HepG2 (cell line): ENCODE measurements around the gene PRDX3. TPM values are rescaled to one million over a fixed set of nuclear protein-coding genes. Genes with fewer than 3 reads are reported as not detected.

Experiments
- GFI1 ChIP-seq: sonication (generic); formaldehyde crosslinking; IDR thresholded peaks from 2 replicates; pipeline ENCODE4 v1.5.0; 2020; ENCODE audit warnings: missing genetic modification reagents, mild to moderate bottlenecking, borderline replicate concordance
- MATR3 ChIP-seq: sonication (generic); formaldehyde crosslinking; IDR thresholded peaks from 2 replicates; pipeline ENCODE4 v1.4.0; 2020; ENCODE audit warnings: missing genetic modification reagents
- PRPF4 ChIP-seq: fragments of 200-400 bp; formaldehyde crosslinking; IDR thresholded peaks from 2 replicates; pipeline ENCODE4 v1.6.1; 2016; ENCODE audit warnings: low read length, low read depth; ENCODE audit not compliant: poor library complexity, severe bottlenecking
- SCMH1 ChIP-seq: sonication (generic); formaldehyde crosslinking; IDR thresholded peaks from 2 replicates; pipeline ENCODE4 v1.9.0; 2021; ENCODE audit warnings: missing genetic modification reagents, mild to moderate bottlenecking, borderline replicate concordance
- ZNF143 ChIP-seq: sonication (generic); formaldehyde crosslinking; IDR thresholded peaks from 2 replicates; pipeline ENCODE4 v1.4.0; 2020; ENCODE audit warnings: missing genetic modification reagents
- ZNF562 ChIP-seq: sonication (generic); formaldehyde crosslinking; IDR thresholded peaks from 2 replicates; pipeline ENCODE4 v1.8.0; 2022; ENCODE audit warnings: missing genetic modification reagents, borderline replicate concordance
- ZNF652 ChIP-seq: IDR thresholded peaks from 2 replicates; pipeline ENCODE4 v1.6.1; 2016; ENCODE audit warnings: low read depth, borderline replicate concordance
- polyA plus RNA-seq, 8 experiments: library from polyadenylated mRNA; depleted of rRNA in 3 of 8; stranded (reverse) in 7 of 8; unstranded in 1 of 8; fragments of >200 nt; fragmentation: Illumina TruSeq in 4 of 8; extraction: Trizol in 4 of 8; gene quantifications; 2 replicates each; pipeline versions ENCODE4 v1.2.1 to v1.2.3, GENCODE V29; 2011 to 2016; ENCODE audit warnings: low read depth in 4 of 8, missing spikeins in 1 of 8, mixed read lengths in 1 of 8; ENCODE audit not compliant: insufficient read depth in 1 of 8
- total RNA-seq, 5 experiments: library from RNA; depleted of rRNA; stranded (reverse); fragments of >200 nt; fragmentation: Illumina TruSeq; extraction: Trizol; gene quantifications; 2 replicates each; pipeline ENCODE4 v1.2.3, GENCODE V29; 2016; ENCODE audit warnings: low read depth in 1 of 5
- TF ChIP-seq, protein P1 (sequence below): sonication (generic); formaldehyde crosslinking; IDR thresholded peaks from 2 replicates; pipeline ENCODE4 v1.4.0; 2020; ENCODE audit warnings: mild to moderate bottlenecking, missing genetic modification reagents
- TF ChIP-seq, protein P2 (sequence below): IDR thresholded peaks from 2 replicates; pipeline ENCODE4 v1.6.1; 2016; ENCODE audit warnings: mild to moderate bottlenecking
- TF ChIP-seq, protein P3 (sequence below): sonication (generic); formaldehyde crosslinking; IDR thresholded peaks from 2 replicates; pipeline ENCODE4 v1.9.0; 2021; ENCODE audit warnings: mild to moderate bottlenecking, missing genetic modification reagents
- TF ChIP-seq, protein P4 (sequence below): sonication (generic); formaldehyde crosslinking; IDR thresholded peaks from one replicate; pipeline ENCODE4 v1.5.1; 2020; ENCODE audit warnings: mild to moderate bottlenecking, missing genetic modification reagents; ENCODE audit errors: not compliant biosample characterization

PRDX3 gene
- total and polyA plus RNA-seq, 2 of the 13 experiments (the other 11 are each of a cell fraction or from before 2014, with no cell fraction given): 407 to 565 TPM

DNA sequence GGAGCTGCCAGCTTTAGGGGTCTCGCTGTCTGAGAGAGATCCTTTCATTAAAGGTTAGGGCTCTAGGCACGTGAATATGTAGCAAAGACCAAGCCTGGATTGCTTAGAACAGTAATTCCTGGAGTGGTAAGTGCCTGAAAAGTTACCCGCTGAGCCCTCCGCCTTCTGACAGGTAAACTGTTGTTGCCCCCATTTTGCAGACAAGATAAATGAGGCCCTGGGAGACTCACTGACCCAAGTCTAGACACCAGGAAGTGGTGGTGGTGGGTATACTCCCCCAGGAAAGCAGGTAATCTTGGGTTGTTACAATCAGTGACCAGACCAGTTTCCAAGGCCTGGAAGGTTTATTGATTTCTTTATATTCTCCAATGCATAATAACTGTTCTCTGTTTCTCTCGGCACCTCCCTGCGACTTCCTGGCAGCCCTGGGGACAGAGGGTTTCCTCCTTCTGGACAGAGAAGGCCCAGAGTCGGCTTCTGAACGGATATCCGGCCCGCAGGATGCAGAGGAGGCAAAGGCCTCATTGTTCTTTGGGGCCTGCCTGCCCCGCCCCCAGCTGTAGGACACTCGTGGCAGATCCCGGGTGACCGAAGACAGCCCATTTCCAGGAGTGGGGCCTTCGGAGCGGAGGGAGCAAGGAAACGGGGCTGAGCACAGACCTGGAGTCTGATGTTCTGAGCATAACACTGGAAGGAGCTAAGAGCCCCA, 27.4 kb upstream of the PRDX3 start (continued):
- TF ChIP-seq, protein P1, sequence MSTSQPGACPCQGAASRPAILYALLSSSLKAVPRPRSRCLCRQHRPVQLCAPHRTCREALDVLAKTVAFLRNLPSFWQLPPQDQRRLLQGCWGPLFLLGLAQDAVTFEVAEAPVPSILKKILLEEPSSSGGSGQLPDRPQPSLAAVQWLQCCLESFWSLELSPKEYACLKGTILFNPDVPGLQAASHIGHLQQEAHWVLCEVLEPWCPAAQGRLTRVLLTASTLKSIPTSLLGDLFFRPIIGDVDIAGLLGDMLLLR (CRISPR knock-in tag): no peak
- TF ChIP-seq MATR3 (CRISPR knock-in tag) (no peak), PRPF4 (no peak), SCMH1 (no peak), GFI1 (CRISPR knock-in tag) (no peak), ZNF562 (CRISPR knock-in tag) (no peak), ZNF652 (no peak), ZNF143 (CRISPR knock-in tag) (peak; percentile 38; the same call in 1 of the 2 replicates)
- TF ChIP-seq, protein P2, sequence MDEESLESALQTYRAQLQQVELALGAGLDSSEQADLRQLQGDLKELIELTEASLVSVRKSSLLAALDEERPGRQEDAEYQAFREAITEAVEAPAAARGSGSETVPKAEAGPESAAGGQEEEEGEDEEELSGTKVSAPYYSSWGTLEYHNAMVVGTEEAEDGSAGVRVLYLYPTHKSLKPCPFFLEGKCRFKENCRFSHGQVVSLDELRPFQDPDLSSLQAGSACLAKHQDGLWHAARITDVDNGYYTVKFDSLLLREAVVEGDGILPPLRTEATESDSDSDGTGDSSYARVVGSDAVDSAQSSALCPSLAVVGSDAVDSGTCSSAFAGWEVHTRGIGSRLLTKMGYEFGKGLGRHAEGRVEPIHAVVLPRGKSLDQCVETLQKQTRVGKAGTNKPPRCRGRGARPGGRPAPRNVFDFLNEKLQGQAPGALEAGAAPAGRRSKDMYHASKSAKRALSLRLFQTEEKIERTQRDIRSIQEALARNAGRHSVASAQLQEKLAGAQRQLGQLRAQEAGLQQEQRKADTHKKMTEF (CRISPR knock-in tag): peak; percentile 55; the same call in 1 of the 2 replicates
- TF ChIP-seq, protein P3, sequence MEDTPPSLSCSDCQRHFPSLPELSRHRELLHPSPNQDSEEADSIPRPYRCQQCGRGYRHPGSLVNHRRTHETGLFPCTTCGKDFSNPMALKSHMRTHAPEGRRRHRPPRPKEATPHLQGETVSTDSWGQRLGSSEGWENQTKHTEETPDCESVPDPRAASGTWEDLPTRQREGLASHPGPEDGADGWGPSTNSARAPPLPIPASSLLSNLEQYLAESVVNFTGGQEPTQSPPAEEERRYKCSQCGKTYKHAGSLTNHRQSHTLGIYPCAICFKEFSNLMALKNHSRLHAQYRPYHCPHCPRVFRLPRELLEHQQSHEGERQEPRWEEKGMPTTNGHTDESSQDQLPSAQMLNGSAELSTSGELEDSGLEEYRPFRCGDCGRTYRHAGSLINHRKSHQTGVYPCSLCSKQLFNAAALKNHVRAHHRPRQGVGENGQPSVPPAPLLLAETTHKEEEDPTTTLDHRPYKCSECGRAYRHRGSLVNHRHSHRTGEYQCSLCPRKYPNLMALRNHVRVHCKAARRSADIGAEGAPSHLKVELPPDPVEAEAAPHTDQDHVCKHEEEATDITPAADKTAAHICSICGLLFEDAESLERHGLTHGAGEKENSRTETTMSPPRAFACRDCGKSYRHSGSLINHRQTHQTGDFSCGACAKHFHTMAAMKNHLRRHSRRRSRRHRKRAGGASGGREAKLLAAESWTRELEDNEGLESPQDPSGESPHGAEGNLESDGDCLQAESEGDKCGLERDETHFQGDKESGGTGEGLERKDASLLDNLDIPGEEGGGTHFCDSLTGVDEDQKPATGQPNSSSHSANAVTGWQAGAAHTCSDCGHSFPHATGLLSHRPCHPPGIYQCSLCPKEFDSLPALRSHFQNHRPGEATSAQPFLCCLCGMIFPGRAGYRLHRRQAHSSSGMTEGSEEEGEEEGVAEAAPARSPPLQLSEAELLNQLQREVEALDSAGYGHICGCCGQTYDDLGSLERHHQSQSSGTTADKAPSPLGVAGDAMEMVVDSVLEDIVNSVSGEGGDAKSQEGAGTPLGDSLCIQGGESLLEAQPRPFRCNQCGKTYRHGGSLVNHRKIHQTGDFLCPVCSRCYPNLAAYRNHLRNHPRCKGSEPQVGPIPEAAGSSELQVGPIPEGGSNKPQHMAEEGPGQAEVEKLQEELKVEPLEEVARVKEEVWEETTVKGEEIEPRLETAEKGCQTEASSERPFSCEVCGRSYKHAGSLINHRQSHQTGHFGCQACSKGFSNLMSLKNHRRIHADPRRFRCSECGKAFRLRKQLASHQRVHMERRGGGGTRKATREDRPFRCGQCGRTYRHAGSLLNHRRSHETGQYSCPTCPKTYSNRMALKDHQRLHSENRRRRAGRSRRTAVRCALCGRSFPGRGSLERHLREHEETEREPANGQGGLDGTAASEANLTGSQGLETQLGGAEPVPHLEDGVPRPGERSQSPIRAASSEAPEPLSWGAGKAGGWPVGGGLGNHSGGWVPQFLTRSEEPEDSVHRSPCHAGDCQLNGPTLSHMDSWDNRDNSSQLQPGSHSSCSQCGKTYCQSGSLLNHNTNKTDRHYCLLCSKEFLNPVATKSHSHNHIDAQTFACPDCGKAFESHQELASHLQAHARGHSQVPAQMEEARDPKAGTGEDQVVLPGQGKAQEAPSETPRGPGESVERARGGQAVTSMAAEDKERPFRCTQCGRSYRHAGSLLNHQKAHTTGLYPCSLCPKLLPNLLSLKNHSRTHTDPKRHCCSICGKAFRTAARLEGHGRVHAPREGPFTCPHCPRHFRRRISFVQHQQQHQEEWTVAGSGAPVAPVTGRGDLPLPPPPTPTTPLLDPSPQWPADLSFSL (CRISPR knock-in tag): no peak
- TF ChIP-seq, protein P4, sequence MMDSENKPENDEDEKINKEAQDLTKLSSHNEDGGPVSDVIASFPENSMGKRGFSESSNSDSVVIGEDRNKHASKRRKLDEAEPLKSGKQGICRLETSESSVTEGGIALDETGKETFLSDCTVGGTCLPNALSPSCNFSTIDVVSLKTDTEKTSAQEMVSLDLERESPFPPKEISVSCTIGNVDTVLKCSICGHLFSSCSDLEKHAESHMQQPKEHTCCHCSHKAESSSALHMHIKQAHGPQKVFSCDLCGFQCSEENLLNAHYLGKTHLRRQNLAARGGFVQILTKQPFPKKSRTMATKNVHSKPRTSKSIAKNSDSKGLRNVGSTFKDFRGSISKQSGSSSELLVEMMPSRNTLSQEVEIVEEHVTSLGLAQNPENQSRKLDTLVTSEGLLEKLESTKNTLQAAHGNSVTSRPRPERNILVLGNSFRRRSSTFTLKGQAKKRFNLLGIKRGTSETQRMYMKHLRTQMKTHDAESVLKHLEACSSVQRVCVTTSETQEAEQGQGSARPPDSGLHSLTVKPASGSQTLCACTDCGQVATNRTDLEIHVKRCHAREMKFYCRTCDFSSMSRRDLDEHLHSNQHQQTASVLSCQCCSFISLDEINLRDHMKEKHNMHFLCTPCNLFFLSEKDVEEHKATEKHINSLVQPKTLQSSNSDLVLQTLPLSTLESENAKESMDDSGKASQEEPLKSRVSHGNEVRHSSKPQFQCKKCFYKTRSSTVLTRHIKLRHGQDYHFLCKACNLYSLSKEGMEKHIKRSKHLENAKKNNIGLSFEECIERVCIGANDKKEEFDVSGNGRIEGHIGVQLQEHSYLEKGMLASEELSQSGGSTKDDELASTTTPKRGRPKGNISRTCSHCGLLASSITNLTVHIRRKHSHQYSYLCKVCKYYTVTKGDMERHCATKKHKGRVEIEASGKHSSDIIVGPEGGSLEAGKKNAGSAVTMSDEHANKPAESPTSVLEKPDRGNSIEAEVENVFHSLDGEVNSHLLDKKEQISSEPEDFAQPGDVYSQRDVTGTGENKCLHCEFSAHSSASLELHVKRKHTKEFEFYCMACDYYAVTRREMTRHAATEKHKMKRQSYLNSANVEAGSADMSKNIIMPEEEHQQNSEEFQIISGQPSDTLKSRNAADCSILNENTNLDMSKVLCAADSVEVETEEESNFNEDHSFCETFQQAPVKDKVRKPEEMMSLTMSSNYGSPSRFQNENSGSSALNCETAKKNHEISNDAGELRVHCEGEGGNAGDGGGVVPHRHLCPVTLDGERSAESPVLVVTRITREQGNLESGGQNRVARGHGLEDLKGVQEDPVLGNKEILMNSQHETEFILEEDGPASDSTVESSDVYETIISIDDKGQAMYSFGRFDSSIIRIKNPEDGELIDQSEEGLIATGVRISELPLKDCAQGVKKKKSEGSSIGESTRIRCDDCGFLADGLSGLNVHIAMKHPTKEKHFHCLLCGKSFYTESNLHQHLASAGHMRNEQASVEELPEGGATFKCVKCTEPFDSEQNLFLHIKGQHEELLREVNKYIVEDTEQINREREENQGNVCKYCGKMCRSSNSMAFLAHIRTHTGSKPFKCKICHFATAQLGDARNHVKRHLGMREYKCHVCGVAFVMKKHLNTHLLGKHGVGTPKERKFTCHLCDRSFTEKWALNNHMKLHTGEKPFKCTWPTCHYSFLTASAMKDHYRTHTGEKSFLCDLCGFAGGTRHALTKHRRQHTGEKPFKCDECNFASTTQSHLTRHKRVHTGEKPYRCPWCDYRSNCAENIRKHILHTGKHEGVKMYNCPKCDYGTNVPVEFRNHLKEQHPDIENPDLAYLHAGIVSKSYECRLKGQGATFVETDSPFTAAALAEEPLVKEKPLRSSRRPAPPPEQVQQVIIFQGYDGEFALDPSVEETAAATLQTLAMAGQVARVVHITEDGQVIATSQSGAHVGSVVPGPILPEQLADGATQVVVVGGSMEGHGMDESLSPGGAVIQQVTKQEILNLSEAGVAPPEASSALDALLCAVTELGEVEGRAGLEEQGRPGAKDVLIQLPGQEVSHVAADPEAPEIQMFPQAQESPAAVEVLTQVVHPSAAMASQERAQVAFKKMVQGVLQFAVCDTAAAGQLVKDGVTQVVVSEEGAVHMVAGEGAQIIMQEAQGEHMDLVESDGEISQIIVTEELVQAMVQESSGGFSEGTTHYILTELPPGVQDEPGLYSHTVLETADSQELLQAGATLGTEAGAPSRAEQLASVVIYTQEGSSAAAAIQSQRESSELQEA (CRISPR knock-in tag): no peak
